22Rv1 (cell line): Measurements from ENCODE around the gene ZNFX1.

Source experiments
- ZFX ChIP-seq: fragments of 450-650 bp; IDR thresholded peaks from 2 replicates; pipeline ENCODE4 v1.6.1; 2017; ENCODE audit warnings: antibody characterized with exemption, borderline replicate concordance
- TF ChIP-seq, protein P1 (sequence below): fragments of 450-650 bp; IDR thresholded peaks from 2 replicates; pipeline ENCODE4 v1.5.1; 2017; ENCODE audit warnings: mild to moderate bottlenecking

GRCh38 chr20:49315580-49315979, 37.7 kb upstream of the ZNFX1 start:
- TF ChIP-seq, protein P1, sequence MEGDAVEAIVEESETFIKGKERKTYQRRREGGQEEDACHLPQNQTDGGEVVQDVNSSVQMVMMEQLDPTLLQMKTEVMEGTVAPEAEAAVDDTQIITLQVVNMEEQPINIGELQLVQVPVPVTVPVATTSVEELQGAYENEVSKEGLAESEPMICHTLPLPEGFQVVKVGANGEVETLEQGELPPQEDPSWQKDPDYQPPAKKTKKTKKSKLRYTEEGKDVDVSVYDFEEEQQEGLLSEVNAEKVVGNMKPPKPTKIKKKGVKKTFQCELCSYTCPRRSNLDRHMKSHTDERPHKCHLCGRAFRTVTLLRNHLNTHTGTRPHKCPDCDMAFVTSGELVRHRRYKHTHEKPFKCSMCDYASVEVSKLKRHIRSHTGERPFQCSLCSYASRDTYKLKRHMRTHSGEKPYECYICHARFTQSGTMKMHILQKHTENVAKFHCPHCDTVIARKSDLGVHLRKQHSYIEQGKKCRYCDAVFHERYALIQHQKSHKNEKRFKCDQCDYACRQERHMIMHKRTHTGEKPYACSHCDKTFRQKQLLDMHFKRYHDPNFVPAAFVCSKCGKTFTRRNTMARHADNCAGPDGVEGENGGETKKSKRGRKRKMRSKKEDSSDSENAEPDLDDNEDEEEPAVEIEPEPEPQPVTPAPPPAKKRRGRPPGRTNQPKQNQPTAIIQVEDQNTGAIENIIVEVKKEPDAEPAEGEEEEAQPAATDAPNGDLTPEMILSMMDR = no peak
- no peak for TF ChIP-seq ZFX
